ENCODE measurements around the gene CEP192. TPM values are rescaled to one million over a fixed set of nuclear protein-coding genes. Genes with fewer than 3 reads are reported as not detected.

Gene CEP192
- total and polyA plus RNA-seq, 7 donors = 4.6 to 30.4 (median 19.8) TPM

- H3K9me3 ChIP-seq = no peaks in the 10 kb centered on the region
- TF ChIP-seq EP300 (IDR thresholded peaks at IDR 0.05) = no peak
- no peak for TF ChIP-seq POLR2AphosphoS5 (IDR thresholded peaks at IDR 0.05)
- no peak for TF ChIP-seq CTCF (IDR thresholded peaks at IDR 0.05)
- no peak for TF ChIP-seq POLR2A (IDR thresholded peaks at IDR 0.05)
- no peaks in the 10 kb centered on the region for H3K4me1 ChIP-seq
- no peak overlapping the region for H3K27ac ChIP-seq
- H3K27me3 ChIP-seq = no peaks in the 10 kb centered on the region
- intact Hi-C loops (cut with DNase I) = no loop called here
- no peak overlapping the region for H3K4me3 ChIP-seq
- H3K36me3 ChIP-seq = peaks cover 0 to 53% (median 10%) of the 10 kb centered on the region in 4 donors
- WGBS, 2 donors = 90 to 91% methylated on average over 8 of the region's 8 CpGs
- no peak for DNase-seq
Measured at GRCh38 chr18:13004396-13004795, 13.2 kb downstream of the CEP192 start.

- H3K27ac ChIP-seq = no peak overlapping the region
- WGBS, 2 donors = 96 to 98% methylated on average over 1 of the region's 1 CpG
- no peak for DNase-seq
- no peaks in the 10 kb centered on the region for H3K9me3 ChIP-seq
- no peaks in the 10 kb centered on the region for H3K4me1 ChIP-seq
- intact Hi-C loops (cut with DNase I) = no loop called here
- H3K4me3 ChIP-seq = no peak overlapping the region
- no peaks in the 10 kb centered on the region for H3K27me3 ChIP-seq
- TF ChIP-seq EP300 (IDR thresholded peaks at IDR 0.05) (no peak), POLR2A (IDR thresholded peaks at IDR 0.05) (no peak), POLR2AphosphoS5 (IDR thresholded peaks at IDR 0.05) (no peak), CTCF (IDR thresholded peaks at IDR 0.05) (no peak)
- H3K36me3 ChIP-seq = peaks cover 0 to 60% (median 14%) of the 10 kb centered on the region in 4 donors
Measured at GRCh38 chr18:13005289-13005688, 14.1 kb downstream of the CEP192 start.

GRCh38 chr18:13006531-13007247 is 15.5 kb downstream of the CEP192 start:
- H3K4me3 ChIP-seq = no peak overlapping the region
- no peaks in the 10 kb centered on the region for H3K4me1 ChIP-seq
- H3K27me3 ChIP-seq = no peaks in the 10 kb centered on the region
- H3K36me3 ChIP-seq = peaks cover 0 to 60% (median 11%) of the 10 kb centered on the region in 4 donors
- 74 to 85% methylated on average over 12 of the region's 12 CpGs for WGBS, 2 donors
- intact Hi-C loops (cut with DNase I) = no loop called here
- no peak for DNase-seq
- no peak for TF ChIP-seq CTCF (IDR thresholded peaks at IDR 0.05)
- no peaks in the 10 kb centered on the region for H3K9me3 ChIP-seq
- no peak overlapping the region for H3K27ac ChIP-seq

GRCh38 chr18:13007248-13007560 is 16.0 kb downstream of the CEP192 start:
- H3K27ac ChIP-seq = no peak overlapping the region
- 39 to 40% methylated on average over 2 of the region's 2 CpGs for WGBS, 2 donors
- H3K9me3 ChIP-seq = no peaks in the 10 kb centered on the region
- DNase-seq = no peak
- H3K27me3 ChIP-seq = no peaks in the 10 kb centered on the region
- intact Hi-C loops (cut with DNase I) = no loop called here
- no peak overlapping the region for H3K4me3 ChIP-seq
- no peaks in the 10 kb centered on the region for H3K4me1 ChIP-seq
- TF ChIP-seq EP300 (IDR thresholded peaks at IDR 0.05) = no peak
- no peak for TF ChIP-seq POLR2AphosphoS5 (IDR thresholded peaks at IDR 0.05)
- no peak for TF ChIP-seq CTCF (IDR thresholded peaks at IDR 0.05)
- TF ChIP-seq POLR2A (IDR thresholded peaks at IDR 0.05) = no peak
- peaks cover 0 to 60% (median 9%) of the 10 kb centered on the region in 4 donors for H3K36me3 ChIP-seq

- Histone ChIP-seq H3K36me3 (peaks cover 5 to 86% (median 17%) of the 10 kb centered on the region in 4 donors), H3K27ac (no peak overlapping the region), H3K4me1 (no peaks in the 10 kb centered on the region), H3K27me3 (no peaks in the 10 kb centered on the region), H3K9me3 (no peaks in the 10 kb centered on the region), H3K4me3 (no peak overlapping the region)
- intact Hi-C loops (cut with DNase I) = no loop called here
- no peak for TF ChIP-seq POLR2AphosphoS5 (IDR thresholded peaks at IDR 0.05)
- no peak for TF ChIP-seq POLR2A (IDR thresholded peaks at IDR 0.05)
- no peak for TF ChIP-seq EP300 (IDR thresholded peaks at IDR 0.05)
- no peak for TF ChIP-seq CTCF (IDR thresholded peaks at IDR 0.05)
- no peak for DNase-seq
- 95 to 97% methylated on average over 5 of the region's 5 CpGs for WGBS, 2 donors
Measured at GRCh38 chr18:13011719-13012118, 20.6 kb downstream of the CEP192 start.

All from sigmoid colon (tissue), 7 donors.